HG03097 (cell line): Measurements from ENCODE around the gene EFHD2.
"Not testable (repeated sequence)": the region's sequence is repeated elsewhere in the genome, so short reads cannot be mapped to it uniquely, and the experiment has no call there.

Experiments used
- ATAC-seq: cut with Tn5 transposase; IDR thresholded peaks from one replicate; pipeline ENCODE4 v1.9.1; 2021; ENCODE audit not compliant: unreplicated experiment, low FRiP score

The EFHD2 gene

GRCh38 chr1:15409388-15410222 lies at the start of gene EFHD2:
EFHD2 (plus strand) TSS chr1:15409888; CDS start chr1:15409972, 84 bp downstream.
- peak; percentile 49 for ATAC-seq

DNA sequence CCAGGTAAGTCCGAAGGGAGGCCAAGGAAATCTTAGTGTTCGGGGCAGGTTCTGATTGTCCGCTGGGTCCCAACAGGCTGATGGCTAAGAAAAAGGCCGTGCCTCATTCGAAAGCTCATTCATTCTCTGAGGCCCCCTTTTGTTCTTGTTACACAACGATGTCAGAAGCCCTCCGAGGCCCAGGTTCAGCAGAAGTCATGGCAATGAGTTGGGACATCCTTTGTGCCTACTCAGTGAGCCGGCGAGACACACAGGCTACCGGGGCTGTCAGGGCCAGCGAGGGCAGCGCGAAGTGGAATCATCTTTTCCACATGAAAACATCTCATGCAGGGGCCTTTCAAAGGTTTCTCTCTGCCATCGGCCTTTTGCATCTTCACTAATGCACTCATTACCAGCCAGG lies 49.0 kb upstream of the EFHD2 start:
- no peak for ATAC-seq

- no peak for ATAC-seq
Measured at GRCh38 chr1:15362096-15362736, 47.5 kb upstream of the EFHD2 start.

DNA sequence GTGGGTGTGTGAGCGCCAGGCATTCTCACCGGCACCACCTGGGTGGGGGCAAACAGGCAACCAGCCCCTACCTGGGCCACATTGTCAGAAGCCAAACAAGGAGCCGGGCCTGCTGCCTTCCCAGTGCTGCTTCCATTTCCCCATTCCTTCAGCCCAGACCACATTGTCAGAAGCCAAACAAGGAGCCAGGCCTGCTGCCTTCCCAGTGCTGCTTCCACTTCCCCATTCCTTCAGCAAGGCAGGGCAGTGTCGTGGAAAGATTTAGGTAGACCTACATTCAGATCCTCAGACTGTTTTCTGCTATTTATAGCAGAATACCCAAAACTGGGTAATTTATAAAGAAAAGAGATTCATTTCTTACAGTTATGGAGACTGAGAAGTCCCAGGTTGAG lies 47.0 kb upstream of the EFHD2 start:
- no peak for ATAC-seq

DNA sequence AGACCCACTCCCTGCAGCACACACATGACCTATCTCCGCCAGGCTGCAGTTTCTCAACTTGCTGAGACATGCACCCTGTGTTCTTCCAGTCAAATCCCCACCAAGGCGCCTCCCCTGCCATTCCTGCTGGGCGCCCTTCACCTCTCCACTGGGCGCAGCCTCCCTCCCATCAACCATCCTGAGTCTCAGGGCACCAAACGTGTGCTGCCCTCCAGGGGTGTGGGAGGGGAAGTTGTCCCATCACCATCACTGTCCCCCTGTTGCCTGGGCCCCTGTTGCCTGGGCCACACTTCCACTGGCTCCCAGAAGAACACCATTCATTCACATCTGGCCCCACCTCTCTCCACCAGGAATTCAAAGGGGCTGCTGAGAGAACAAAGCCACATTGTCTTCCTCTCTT lies 44.9 kb upstream of the EFHD2 start:
- ATAC-seq, result no peak

- no peak for ATAC-seq
Measured at GRCh38 chr1:15368888-15369287, 40.8 kb upstream of the EFHD2 start.

DNA sequence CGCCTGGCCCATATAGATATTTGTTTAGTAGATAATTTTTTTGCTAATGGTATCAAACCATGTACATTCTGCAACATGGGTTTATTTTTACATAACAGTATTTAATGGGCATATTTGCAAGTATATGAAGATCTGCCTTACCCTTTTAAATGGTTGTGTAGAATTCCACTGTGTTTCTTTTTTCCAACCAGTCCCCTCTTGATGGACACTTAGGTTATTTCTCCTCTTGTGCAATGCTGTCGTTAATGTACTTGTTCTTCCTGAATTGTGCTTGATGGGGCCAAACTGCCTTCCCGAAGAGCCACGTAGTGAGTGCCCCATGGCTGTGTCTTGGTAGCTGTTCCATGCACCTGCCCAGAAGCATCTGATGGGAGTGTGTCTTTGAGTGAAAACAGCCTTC lies 39.4 kb upstream of the EFHD2 start:
- no peak for ATAC-seq

GRCh38 chr1:15370781-15371520 lies 38.7 kb upstream of the EFHD2 start:
- ATAC-seq, result no peak

- ATAC-seq, result no peak
Measured at GRCh38 chr1:15371610-15372545, 37.8 kb upstream of the EFHD2 start.

DNA sequence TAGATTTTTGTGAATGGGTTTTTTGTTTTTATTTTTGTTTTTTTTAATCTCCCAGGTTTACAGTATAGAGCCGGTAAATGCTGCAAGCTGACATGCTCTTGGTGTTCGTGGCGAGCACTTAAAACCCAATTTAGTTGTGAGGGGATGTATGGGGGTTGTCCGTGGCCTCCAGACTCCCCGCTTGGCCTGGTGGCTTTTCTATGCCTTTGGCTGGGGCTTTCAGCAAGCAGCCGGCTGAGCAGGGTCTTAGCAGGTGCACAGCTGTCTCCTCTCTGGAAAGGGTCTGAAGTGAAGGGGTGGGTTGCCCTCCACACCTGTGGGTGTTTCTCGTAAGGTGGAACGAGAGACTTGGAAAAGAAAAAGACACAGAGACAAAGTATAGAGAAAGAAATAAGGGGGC lies 31.0 kb upstream of the EFHD2 start:
- no peak for ATAC-seq

DNA sequence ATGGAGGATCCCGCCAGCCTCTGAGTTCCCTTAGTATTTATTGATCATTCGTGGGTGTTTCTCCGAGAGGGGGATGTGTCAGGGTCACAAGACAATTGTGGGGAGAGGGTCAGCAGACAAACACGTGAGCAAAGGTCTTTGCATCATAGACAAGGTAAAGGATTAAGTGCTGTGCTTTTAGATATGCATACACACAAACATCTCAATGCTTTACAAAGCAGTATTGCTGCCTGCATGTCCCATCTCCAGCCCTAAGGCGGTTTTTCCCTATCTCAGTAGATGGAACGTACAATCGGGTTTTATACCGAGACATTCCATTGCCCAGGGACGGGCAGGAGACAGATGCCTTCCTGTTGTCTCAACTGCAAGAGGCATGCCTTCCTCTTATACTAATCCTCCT lies 30.5 kb upstream of the EFHD2 start:
- not testable (repeated sequence) for ATAC-seq

- ATAC-seq, result no peak
Measured at GRCh38 chr1:15380601-15381508, 28.8 kb upstream of the EFHD2 start.

- no peak for ATAC-seq
Measured at GRCh38 chr1:15381805-15382204, 27.9 kb upstream of the EFHD2 start.

GRCh38 chr1:15382601-15383518 lies 26.8 kb upstream of the EFHD2 start:
- no peak for ATAC-seq

DNA sequence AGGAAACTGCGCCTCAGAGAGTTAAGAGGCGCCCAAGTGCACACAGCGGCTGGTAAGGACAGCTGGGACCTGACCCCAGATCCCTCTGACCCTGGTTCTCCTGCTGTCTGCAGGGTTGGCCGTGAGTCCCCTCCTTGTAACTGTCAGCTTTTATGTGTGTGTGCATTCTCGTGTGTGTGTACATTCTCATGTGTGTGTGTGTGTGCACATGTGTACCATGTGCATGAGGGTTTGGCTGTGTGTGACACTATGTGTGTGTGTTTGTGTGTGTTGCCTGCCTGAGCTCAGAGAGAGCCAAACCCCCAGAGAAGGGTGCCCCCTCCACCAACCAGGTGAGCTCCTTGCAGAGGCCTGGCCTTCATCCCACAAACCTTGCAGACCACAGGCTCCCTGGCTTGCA lies 25.9 kb upstream of the EFHD2 start:
- no peak for ATAC-seq

DNA sequence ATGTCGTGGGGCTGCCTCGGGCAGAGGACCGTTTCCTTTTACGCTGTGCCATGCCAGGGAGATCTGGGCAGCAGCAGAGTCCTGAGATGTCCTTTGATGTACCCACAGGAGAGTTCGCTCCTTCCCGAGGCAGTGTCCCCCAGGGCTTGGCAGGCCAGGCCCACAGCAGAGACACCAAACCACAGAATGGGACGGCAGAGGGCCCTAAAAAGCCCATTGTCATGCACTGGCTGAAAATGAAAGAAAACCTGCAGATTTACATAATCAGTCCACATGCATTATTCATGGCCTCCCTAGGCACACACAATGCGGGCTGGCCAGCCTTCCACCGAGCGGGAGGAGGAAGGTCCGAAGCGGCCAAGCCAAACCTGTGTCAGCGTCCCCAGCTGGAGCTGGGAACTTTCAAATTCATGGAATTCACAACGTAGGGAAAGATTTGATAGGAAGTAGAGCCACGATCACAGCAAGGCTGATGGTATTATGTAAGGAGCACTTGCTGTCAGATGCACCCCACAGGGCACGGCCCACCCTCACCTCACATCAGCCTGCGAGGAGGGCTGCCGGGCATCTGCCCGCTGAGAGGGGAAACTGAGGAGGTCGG lies 25.3 kb upstream of the EFHD2 start:
- no peak for ATAC-seq

DNA sequence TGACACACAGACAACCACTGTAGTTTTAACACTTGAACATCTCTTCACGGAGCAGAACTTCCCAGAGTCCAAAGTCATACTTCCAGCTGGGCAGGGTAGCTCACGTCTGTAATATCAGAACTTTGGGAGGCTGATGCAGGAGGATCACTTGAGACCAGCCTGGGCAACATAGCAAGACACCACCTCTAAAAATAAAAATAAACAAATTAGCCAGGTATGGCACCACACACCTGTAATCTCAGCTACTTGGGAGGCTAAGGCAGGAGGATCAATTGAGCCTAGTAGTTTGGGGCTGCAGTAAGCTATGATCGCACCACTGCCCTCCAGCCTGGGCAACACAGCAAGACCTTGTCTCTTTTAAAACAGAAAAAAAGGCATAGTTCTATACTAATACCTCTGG lies 24.3 kb upstream of the EFHD2 start:
- ATAC-seq, result no peak

- no peak for ATAC-seq
Measured at GRCh38 chr1:15386164-15386749, 23.4 kb upstream of the EFHD2 start.
